ENCODE data around the gene DUSP10. TPM values are rescaled to one million over a fixed set of nuclear protein-coding genes. Genes with fewer than 3 reads are reported as not detected.

DUSP10 gene
- total and polyA plus RNA-seq, 5 donors, result 4.6 to 5.1 (median 4.8) TPM

- DNase-seq, result no peak
- no peak overlapping the region for H3K27ac ChIP-seq (ENCODE audit: low read length)
- intact Hi-C loops (cut with DNase I), result no loop called here
- no peak for ATAC-seq
- 96% methylated on average over 1 of the region's 1 CpG for WGBS
- no peaks in the 10 kb centered on the region for H3K9me3 ChIP-seq (ENCODE audit: control insufficient read depth, low read length)
- no peak overlapping the region for H3K4me3 ChIP-seq (ENCODE audit: low read length)
- no peaks in the 10 kb centered on the region for H3K27me3 ChIP-seq (ENCODE audit: control insufficient read depth, insufficient read depth)
- H3K4me1 ChIP-seq (ENCODE audit: control insufficient read depth, insufficient read depth, low read length), result no peaks in the 10 kb centered on the region
These were observed 42.3 kb downstream of the DUSP10 start for GRCh38 chr1:221699577-221699976.

GRCh38 chr1:221698579-221699349 is 43.1 kb downstream of the DUSP10 start:
- DNase-seq (no peak), ATAC-seq (peak in 1 of 2 donors; percentile 26)
- no peaks in the 10 kb centered on the region for H3K4me1 ChIP-seq (ENCODE audit: control insufficient read depth, insufficient read depth, low read length)
- intact Hi-C loops (cut with DNase I), result no loop called here
- H3K4me3 ChIP-seq (ENCODE audit: low read length), result no peak overlapping the region
- H3K27ac ChIP-seq (ENCODE audit: low read length), result no peak overlapping the region
- WGBS, result 87% methylated on average over 4 of the region's 4 CpGs
- no peaks in the 10 kb centered on the region for H3K27me3 ChIP-seq (ENCODE audit: control insufficient read depth, insufficient read depth)
- H3K9me3 ChIP-seq (ENCODE audit: control insufficient read depth, low read length), result no peaks in the 10 kb centered on the region

- Histone ChIP-seq H3K27ac (ENCODE audit: low read length) (no peak overlapping the region), H3K4me1 (ENCODE audit: control insufficient read depth, insufficient read depth, low read length) (no peaks in the 10 kb centered on the region)
- no peak for ATAC-seq
These were observed 43.9 kb downstream of the DUSP10 start for GRCh38 chr1:221697923-221698425.

GRCh38 chr1:221696718-221697461 is 45.0 kb downstream of the DUSP10 start:
- ATAC-seq (no peak), DNase-seq (no peak)
- Histone ChIP-seq H3K27me3 (ENCODE audit: control insufficient read depth, insufficient read depth) (no peaks in the 10 kb centered on the region), H3K4me3 (ENCODE audit: low read length) (no peak overlapping the region), H3K4me1 (ENCODE audit: control insufficient read depth, insufficient read depth, low read length) (no peaks in the 10 kb centered on the region), H3K27ac (ENCODE audit: low read length) (no peak overlapping the region), H3K9me3 (ENCODE audit: control insufficient read depth, low read length) (peaks cover 2% of the 10 kb centered on the region)
- intact Hi-C loops (cut with DNase I), result no loop called here
- WGBS, result 89% methylated on average over 3 of the region's 3 CpGs

More at GRCh38 chr1:221697923-221698425, 43.9 kb downstream of the DUSP10 start:
- H3K27me3 ChIP-seq (ENCODE audit: control insufficient read depth, insufficient read depth), result no peaks in the 10 kb centered on the region
- no peak for DNase-seq
- H3K9me3 ChIP-seq (ENCODE audit: control insufficient read depth, low read length), result peaks cover 2% of the 10 kb centered on the region
- 47% methylated on average over 3 of the region's 3 CpGs for WGBS
- no peak overlapping the region for H3K4me3 ChIP-seq (ENCODE audit: low read length)
- intact Hi-C loops (cut with DNase I), result no loop called here

GRCh38 chr1:221696027-221696426 is 45.9 kb downstream of the DUSP10 start:
- DNase-seq (no peak), ATAC-seq (no peak)
- Histone ChIP-seq H3K4me1 (ENCODE audit: control insufficient read depth, insufficient read depth, low read length) (no peaks in the 10 kb centered on the region), H3K9me3 (ENCODE audit: control insufficient read depth, low read length) (peaks cover 2% of the 10 kb centered on the region), H3K27me3 (ENCODE audit: control insufficient read depth, insufficient read depth) (no peaks in the 10 kb centered on the region), H3K4me3 (ENCODE audit: low read length) (no peak overlapping the region), H3K27ac (ENCODE audit: low read length) (no peak overlapping the region)
- intact Hi-C loops (cut with DNase I), result no loop called here

DNA sequence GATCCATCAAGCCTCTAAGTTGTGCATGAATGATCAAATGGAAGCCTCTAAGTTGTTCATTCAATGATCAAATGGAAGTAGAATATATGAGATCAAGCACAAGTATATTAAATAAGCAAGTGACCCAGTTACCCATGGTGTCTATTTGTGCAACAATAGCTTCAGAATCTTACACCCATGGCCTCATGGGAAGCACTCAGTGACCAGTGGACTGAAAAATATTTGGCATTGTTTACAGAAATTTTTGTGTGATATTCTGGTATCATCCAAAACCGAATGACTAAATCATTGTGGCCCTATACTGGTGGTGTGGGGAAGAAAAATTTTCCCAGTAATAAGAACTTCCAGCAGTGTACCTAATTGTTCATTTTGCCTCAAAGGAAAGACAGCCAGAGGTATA is 46.6 kb downstream of the DUSP10 start:
- intact Hi-C loops (cut with DNase I), result no loop called here
- WGBS, result 59% methylated on average over 1 of the region's 1 CpG
- no peak overlapping the region for H3K4me3 ChIP-seq (ENCODE audit: low read length)

DNA sequence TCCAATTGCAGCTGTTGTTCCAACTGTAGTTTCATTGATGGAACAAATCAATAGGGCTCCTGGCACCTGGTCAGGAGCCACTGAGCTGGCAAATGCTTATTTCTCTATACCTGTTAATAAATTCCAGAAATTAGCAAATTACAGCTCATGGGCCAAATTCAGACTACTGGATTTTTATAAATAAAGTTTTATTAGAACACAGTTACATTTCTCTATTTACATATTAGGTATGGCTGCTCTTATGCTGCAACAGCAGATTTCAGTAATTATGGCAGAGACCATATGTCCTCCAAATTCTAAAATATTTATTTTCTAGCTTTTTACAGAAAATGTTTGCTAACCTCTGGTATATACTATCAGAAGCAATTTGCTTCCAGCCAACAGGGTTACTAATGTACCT is 47.8 kb downstream of the DUSP10 start:
- intact Hi-C loops (cut with DNase I), result no loop called here

More for the DNA sequence above, 46.6 kb downstream of the DUSP10 start:
- H3K27me3 ChIP-seq (ENCODE audit: control insufficient read depth, insufficient read depth), result no peaks in the 10 kb centered on the region
- H3K4me1 ChIP-seq (ENCODE audit: control insufficient read depth, insufficient read depth, low read length), result no peaks in the 10 kb centered on the region
- ATAC-seq, result no peak
- peaks cover 2% of the 10 kb centered on the region for H3K9me3 ChIP-seq (ENCODE audit: control insufficient read depth, low read length)
- no peak overlapping the region for H3K27ac ChIP-seq (ENCODE audit: low read length)
- no peak for DNase-seq

DNA sequence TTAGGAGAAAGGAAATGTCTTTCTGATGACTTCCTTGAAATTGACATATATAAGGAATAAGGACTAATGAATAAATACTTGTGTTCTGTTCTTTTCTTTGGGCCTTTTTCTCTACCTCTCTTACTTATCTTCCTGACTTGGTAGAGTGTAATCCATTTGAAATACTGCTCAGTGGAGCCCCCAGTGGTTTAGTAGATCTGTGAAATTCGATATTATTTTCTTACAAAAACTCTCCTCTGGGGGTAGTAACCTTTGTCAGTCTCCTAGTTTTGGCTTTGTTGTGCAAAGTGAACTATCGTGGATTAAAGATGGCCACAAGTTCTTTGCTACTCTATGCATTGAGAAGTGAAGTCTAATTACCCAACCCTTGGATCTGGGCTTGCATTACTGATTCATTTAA is 48.8 kb downstream of the DUSP10 start:
- Histone ChIP-seq H3K9me3 (ENCODE audit: control insufficient read depth, low read length) (peaks cover 2% of the 10 kb centered on the region), H3K4me3 (ENCODE audit: low read length) (no peak overlapping the region), H3K27me3 (ENCODE audit: control insufficient read depth, insufficient read depth) (no peaks in the 10 kb centered on the region), H3K27ac (ENCODE audit: low read length) (no peak overlapping the region), H3K4me1 (ENCODE audit: control insufficient read depth, insufficient read depth, low read length) (no peaks in the 10 kb centered on the region)
- WGBS, result 79% methylated on average over 2 of the region's 2 CpGs
- DNase-seq, result no peak
- intact Hi-C loops (cut with DNase I), result no loop called here
- ATAC-seq, result no peak

More for the DNA sequence above, 47.8 kb downstream of the DUSP10 start:
- Histone ChIP-seq H3K9me3 (ENCODE audit: control insufficient read depth, low read length) (peaks cover 2% of the 10 kb centered on the region), H3K27ac (ENCODE audit: low read length) (no peak overlapping the region), H3K4me3 (ENCODE audit: low read length) (no peak overlapping the region), H3K27me3 (ENCODE audit: control insufficient read depth, insufficient read depth) (no peaks in the 10 kb centered on the region), H3K4me1 (ENCODE audit: control insufficient read depth, insufficient read depth, low read length) (no peaks in the 10 kb centered on the region)
- DNase-seq (no peak), ATAC-seq (no peak)

GRCh38 chr1:221692643-221693042 is 49.2 kb downstream of the DUSP10 start:
- ATAC-seq (no peak), DNase-seq (no peak)
- no peaks in the 10 kb centered on the region for H3K27me3 ChIP-seq (ENCODE audit: control insufficient read depth, insufficient read depth)
- peaks cover 2% of the 10 kb centered on the region for H3K9me3 ChIP-seq (ENCODE audit: control insufficient read depth, low read length)
- intact Hi-C loops (cut with DNase I), result no loop called here
- no peak overlapping the region for H3K4me3 ChIP-seq (ENCODE audit: low read length)
- WGBS, result 81% methylated on average over 2 of the region's 2 CpGs
- H3K27ac ChIP-seq (ENCODE audit: low read length), result no peak overlapping the region
- no peaks in the 10 kb centered on the region for H3K4me1 ChIP-seq (ENCODE audit: control insufficient read depth, insufficient read depth, low read length)

GRCh38 chr1:221691261-221691660 is 50.6 kb downstream of the DUSP10 start:
- intact Hi-C loops (cut with DNase I), result no loop called here
- no peaks in the 10 kb centered on the region for H3K27me3 ChIP-seq (ENCODE audit: control insufficient read depth, insufficient read depth)
- ATAC-seq (no peak), DNase-seq (no peak)
- no peak overlapping the region for H3K4me3 ChIP-seq (ENCODE audit: low read length)
- H3K4me1 ChIP-seq (ENCODE audit: control insufficient read depth, insufficient read depth, low read length), result no peaks in the 10 kb centered on the region
- no peak overlapping the region for H3K27ac ChIP-seq (ENCODE audit: low read length)
- peaks cover 2% of the 10 kb centered on the region for H3K9me3 ChIP-seq (ENCODE audit: control insufficient read depth, low read length)

GRCh38 chr1:221690858-221691257 is 51.0 kb downstream of the DUSP10 start:
- no peak overlapping the region for H3K4me3 ChIP-seq (ENCODE audit: low read length)
- no peaks in the 10 kb centered on the region for H3K27me3 ChIP-seq (ENCODE audit: control insufficient read depth, insufficient read depth)
- H3K4me1 ChIP-seq (ENCODE audit: control insufficient read depth, insufficient read depth, low read length), result no peaks in the 10 kb centered on the region
- no peak overlapping the region for H3K27ac ChIP-seq (ENCODE audit: low read length)
- intact Hi-C loops (cut with DNase I), result no loop called here
- WGBS, result 68% methylated on average over 1 of the region's 1 CpG
- DNase-seq (no peak), ATAC-seq (no peak)
- peaks cover 2% of the 10 kb centered on the region for H3K9me3 ChIP-seq (ENCODE audit: control insufficient read depth, low read length)

All from right cardiac atrium (tissue), 5 donors.